Cardiac fibroblast (primary cell): Measurements from ENCODE around the gene ANXA9.

Experiments
- DNase-seq, 2 donors: peaks; one replicate each; pipeline versions ENCODE4 v3.0.0 to v3.0.0-alpha.2; 2010; ENCODE audit warnings: low read depth in 2 of 2
- H3K4me3 ChIP-seq, 2 donors: replicated peaks in 1 of 2; 1 replicate in 1 of 2; 2 replicates in 1 of 2; pipeline ENCODE4 v1.5.1; 2011; ENCODE audit warnings: low read depth in 2 of 2, low read length in 2 of 2, mild to moderate bottlenecking in 2 of 2, moderate library complexity in 1 of 2
- CTCF ChIP-seq: IDR thresholded peaks from one replicate; pipeline ENCODE4 v1.5.1; 2011; ENCODE audit warnings: low read depth, mild to moderate bottlenecking, low read length, inconsistent platforms

Gene ANXA9

GRCh38 chr1:150969626-150970025 lies 12.5 kb upstream of the ANXA9 start:
- DNase-seq = no peak
- no peak for TF ChIP-seq CTCF
- H3K4me3 ChIP-seq = no peak overlapping the region

- DNase-seq = peak; percentile 52 to 76
- no peak overlapping the region for H3K4me3 ChIP-seq
- no peak for TF ChIP-seq CTCF
These were observed 11.1 kb upstream of the ANXA9 start for GRCh38 chr1:150970808-150971582.

- TF ChIP-seq CTCF = peak; percentile 27
- peak overlapping the region; percentile 2 to 86 for H3K4me3 ChIP-seq
- no peak for DNase-seq
These were observed 10.3 kb upstream of the ANXA9 start for GRCh38 chr1:150971583-150972416.

GRCh38 chr1:150972417-150972940 lies 9.6 kb upstream of the ANXA9 start:
- TF ChIP-seq CTCF = no peak
- no peak for DNase-seq
- peak overlapping the region; percentile 86 to 89 for H3K4me3 ChIP-seq

GRCh38 chr1:150973258-150973835 lies 8.7 kb upstream of the ANXA9 start:
- DNase-seq = no peak
- peak overlapping the region; percentile 86 to 89 for H3K4me3 ChIP-seq
- TF ChIP-seq CTCF = no peak

GRCh38 chr1:150973836-150974579 lies 8.1 kb upstream of the ANXA9 start:
- no peak for DNase-seq
- no peak for TF ChIP-seq CTCF
- H3K4me3 ChIP-seq = peak overlapping the region; percentile 86 to 89
